Pons (tissue), 1 donor: Measurements from ENCODE around the gene MYL7.

Experiments used
- DNase-seq: peaks from one replicate; pipeline ENCODE4 v3.0.0-alpha.2; 2016; ENCODE audit warnings: low spot score

MYL7 gene

DNA sequence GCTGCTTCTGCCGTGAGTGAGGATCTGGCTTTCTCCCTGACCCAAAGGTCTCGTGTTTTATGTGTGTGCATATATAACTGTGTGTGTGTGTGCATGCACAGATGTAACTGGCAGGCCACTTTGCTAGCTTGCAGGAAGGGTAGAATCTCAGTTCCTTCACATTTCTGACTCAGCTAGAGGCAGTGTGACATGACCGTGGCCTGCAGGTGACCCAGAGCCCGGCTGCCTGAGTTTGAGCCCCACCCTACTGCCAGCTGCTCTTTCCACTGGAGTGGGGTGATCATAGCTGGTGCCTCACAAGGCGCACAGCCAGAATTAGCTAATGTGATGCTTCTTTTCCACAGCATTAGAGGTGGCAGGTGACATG is 9.3 kb upstream of the MYL7 start:
- DNase-seq = no peak

DNA sequence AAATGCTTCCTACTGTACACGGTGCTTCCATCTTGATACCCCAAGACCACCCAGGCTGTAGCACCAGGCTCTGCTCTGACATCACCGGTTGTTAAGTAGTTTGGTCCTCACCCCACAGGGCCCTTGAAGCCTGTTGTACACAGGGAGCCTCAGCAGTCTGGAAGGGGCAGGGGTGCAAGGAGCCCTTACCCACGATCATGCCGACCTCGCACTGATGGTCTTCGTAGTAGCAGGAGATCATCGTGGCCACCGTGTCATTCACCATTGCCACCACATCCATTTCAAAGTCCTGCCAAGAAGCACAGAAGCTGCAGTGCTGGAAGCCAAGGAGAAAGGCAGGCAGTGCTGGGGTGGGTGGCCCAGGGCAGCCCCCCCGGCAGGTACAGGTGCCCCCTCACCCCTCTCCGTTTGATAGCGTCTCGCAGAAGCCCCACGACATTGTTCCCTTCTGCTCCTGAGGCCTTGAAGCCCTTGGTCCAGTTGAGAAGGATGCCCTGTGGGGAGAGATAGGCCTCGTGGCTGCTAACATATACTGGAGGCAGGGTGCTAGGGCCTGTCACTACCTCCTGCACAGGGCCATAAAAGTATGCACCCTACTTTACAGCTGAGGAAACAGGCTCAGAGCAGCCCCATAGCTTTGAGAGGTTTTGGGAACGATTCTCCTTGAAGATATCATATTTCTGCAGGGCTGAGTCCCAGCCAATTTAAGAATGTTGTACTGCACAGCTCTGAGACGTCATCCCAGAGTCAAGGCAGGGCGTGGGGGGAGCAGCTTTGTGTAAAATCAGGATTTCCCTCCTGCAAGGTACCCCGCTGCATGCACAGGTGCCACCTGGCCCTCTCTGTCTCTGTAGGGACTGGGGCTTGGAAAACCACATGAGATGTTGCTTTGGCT is 8.7 kb upstream of the MYL7 start:
- DNase-seq = no peak

DNA sequence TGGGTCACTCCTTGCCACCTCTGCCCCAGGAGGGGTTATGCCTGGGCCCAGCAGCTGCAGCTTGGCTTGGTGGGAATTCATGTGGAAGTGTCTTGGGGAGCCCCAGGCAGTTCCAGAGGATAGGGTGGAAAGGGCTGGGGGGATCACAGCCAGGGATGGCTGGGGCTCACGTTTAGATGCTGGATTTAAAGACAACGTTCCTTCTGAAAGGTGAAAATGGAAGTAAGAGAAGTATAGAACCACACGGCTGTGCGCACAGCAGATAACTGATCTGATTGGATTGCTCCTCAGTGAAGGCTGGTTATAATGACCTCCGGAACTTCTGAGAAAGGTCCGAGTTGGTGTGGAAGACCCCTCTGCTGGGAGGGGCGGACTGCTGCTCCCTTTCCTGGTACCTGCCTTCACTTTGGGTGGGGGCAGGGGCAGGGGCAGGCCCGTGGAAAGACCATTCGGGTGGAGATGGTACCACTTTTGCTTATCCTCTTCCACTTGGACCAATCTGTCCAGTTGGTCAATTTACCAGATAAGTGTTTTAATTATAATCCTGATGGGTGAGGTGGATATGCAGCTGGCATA is 7.9 kb upstream of the MYL7 start:
- no peak for DNase-seq

DNA sequence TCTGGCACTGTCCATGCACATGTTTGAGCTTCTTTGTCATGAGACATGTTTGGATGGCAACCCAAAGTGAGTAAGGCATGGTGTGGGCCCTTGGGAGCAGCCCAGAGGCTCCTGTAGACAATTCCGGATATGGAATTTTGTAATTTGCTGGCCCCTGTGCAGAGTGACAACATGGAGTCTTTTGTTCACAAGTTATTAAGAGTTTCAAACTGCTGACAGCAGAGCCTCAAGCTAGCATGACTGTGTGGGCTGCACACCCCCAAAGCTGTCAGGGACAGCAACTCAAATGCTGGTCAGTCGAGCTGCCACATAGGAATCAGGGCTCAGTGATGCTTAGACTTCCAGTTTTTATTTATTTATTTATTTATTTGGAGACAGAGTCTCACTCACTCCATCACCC is 7.0 kb upstream of the MYL7 start:
- no peak for DNase-seq

DNA sequence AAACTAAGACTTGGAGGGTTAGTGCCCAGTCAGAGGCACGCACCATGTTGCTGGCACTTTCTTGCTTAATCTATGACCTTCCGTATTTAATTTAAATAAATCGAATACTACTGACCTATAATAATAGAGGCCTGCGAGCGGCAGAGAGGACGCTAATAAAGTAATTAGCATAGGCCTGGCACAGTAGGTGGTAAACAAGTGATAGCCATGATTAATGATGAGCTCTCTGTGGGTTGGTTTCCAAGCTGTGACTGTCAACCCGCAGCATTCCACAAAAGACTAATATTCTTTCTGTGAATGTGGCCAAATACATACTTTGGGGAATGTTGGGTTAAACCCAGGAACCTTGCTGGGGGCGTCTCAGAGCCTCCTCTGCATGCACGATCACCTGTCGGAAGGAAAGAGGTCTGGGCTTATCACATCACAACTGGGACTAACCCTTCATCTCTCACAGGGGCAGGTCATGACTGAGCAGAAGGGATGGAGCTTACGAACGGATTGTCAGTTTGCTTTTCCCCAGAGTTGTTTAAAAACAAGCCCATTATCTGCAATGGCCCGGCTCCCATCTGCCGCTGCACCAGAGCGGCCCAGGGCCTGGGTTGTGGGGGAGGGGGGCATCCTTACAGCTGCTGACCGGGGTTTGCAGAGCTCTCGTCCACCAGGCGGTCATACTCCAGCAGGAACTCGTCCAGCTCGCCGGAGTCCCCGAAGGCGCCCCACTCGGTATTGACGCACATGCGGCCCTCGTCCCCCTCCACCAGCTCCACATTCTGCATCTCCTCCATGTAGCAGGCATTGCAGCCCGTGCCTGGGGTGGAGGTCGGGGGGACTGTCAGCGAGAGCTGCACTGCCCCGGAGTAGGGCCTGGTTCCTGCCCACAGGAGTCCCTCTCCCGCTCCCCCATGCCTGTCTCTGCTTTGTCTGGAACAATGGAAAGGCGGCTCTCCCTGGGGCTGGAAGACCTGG is 6.2 kb upstream of the MYL7 start:
- DNase-seq = no peak

DNA sequence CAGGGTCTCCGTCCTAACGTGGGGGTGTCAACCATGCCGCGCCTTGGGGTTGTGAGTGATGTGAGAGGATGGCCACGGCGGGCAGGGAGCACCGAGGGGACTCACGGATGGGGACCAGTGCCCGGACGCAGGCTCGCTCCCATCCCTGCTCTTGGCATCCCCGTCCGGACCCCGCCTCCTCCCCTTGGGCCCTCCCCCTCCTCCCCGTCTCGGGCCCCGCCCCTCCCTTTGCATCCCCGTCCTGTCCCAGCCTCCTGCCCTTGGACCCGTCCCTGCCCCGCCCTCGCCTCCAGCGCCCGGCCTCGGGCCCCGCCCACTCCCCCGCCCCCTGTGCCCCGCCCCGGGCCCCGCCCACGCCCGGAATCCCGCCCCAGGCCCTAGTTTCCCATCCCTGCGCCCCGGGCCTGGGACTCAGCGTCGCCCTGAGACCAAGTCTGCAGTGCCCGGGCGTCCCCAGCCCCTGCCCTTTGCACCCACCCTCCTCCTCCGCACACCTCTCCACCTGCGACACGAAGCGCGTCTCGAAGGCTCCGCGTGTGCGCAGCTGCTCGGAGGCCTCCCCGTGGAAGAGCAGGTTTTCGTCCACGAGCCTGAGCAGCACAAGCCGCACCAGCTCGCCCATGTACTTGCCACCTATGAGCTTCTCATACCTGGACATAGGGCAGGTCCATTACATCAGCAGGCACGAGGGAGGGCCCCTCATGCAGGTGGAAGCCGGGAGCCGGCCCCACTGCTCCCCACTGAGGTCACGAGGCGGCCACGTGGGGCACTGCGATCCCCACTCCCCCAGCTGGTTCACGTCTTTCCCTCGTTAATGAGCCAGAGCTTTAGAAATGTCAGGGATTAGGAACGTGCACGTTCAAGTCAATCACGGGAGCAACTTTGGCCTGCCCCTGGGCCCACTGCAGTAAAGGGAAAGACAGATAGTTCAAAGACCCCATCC is 5.1 kb upstream of the MYL7 start:
- DNase-seq = peak; percentile 23

DNA sequence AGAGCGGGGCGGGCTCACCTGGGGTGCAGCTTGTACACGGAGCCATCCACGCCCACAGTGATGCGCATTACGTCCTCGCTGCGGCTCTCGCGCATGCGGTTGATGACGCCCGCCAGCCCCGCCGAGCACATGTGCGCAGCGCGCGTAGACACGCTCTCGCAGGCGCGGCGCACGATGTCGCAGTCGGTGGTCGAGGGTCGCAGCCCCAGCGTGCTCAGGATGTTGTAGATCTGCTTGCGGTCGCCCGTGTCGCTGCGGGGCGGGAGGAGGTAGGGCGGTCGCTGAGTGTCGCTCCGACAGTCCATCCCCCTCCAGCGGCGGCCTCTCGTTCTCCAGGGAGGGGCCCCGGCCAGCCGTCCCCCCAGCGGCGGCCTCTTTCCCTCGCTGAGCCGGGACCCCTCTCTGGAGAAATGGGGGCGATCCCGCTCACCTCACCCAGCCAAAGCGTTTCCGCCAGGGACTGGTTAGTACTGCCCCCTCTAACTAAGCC is 4.4 kb upstream of the MYL7 start:
- no peak for DNase-seq

DNA sequence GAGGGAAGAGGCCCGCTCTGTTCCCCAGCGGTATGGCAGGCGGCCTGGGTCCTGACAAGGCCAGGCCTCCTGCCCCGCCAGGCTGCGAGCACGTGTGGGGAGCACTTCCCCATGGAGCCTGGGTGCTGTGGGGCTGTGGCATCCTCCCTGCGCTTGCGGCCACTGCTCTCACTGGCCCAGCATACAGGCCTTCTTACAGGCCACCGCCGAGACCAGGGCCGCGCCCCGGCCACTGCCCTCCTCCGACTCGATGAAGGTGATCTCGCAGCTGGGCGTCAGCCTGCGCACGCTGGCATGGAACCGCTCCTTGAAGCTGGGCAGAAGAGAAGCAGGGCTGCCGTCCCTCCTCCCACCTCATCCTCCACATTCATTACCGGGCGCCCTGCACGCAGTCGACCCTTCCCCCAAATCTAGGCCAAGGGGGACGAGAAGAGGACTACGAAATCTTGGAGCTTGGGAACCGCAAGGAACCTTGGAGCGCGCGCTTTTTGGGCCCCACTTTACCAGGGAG is 3.9 kb upstream of the MYL7 start:
- no peak for DNase-seq

DNA sequence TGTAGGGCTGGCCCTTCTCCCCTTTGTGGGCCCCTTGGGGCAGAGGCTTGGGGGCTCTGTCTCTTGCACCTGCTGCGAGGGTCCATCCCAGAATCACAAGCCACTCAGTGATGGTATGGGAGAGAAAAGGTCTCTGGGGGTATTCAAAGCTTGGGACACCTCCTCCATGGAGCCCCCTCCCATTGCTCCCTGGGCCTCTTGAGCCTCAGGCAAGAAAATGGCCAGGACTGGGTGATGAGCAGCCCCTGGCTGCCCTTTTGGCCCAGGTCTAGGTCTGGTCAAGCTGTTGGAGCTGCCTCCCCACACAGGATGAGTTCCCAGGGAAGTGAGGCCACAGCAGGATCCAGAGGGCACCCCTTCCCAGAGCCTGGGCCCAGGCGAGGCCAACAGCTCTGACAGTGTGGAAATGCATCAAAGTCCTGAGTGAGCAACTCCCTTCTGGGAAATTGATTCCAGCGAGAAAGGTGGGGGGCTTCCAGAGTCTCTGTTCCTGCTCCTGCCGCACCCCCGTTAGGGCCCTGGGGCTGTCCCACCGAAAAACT is 3.4 kb upstream of the MYL7 start:
- no peak for DNase-seq

DNA sequence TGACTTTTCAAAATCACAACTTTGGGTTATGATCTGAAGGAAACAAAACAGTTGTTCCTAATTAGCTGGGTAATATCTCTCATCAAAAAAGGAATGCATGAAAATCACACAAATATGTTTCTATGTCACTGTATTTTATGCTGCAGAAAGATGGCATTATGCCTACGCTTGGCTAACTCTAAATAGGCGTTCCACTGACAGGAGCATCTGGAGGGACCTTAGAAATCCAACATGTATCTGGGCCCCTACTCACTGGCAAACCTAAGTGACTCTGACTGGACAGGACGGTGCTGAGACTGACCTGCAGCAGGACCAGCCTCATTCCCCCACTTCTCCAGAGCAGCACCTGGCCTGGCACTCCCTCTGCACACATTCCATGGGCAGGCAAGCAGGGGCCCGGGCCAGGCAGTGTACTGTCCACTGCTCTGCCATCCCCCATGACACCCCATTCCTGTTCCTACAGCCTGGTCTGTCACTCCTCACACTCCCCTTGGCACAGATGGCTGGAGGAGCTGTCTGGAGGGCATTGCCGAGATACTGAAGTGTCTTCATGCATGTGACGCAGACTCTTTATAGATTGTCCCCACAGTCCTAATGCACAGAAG is 2.6 kb upstream of the MYL7 start:
- DNase-seq = no peak

DNA sequence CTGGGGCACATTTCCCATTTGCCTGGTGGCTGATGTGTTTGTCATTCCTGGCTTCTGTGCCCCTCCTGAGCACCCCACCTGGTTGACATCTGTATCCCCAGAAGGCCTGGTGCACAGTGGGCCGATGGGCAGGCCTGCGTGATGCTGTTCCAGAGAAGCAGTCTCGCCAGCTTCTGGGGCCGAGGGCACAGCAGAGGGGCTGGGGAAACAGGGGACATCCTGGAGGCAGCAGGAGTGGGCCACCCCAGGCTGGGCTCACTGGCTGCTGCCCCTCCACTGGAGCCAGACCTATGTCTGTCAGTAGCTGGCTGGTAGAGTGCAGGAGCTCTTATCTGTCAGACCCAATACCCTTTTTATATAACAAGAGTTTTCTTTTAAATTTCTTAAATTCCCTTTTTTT is 896 bp upstream of the MYL7 start:
- no peak for DNase-seq

DNA sequence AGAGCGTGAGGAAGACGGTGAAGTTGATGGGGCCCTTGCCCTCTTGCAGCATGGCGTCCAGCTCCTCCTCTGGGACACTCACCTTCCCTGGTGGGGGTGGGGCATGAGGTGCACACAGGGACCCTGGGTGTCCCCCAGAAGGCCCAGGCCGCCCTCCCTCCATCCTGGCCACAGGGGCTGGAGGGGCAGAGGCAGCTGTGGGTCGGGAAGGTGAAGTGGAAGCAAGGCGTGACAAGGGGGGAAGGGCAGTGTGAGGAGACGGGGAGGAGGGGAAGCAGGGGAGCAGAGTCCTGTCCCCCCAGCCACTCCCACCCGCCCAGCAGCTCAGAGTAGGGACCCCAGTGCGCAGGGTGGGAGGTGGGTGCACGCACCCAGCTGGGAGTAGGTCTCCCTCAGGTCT is 791 bp downstream of the MYL7 start:
- DNase-seq = no peak

DNA sequence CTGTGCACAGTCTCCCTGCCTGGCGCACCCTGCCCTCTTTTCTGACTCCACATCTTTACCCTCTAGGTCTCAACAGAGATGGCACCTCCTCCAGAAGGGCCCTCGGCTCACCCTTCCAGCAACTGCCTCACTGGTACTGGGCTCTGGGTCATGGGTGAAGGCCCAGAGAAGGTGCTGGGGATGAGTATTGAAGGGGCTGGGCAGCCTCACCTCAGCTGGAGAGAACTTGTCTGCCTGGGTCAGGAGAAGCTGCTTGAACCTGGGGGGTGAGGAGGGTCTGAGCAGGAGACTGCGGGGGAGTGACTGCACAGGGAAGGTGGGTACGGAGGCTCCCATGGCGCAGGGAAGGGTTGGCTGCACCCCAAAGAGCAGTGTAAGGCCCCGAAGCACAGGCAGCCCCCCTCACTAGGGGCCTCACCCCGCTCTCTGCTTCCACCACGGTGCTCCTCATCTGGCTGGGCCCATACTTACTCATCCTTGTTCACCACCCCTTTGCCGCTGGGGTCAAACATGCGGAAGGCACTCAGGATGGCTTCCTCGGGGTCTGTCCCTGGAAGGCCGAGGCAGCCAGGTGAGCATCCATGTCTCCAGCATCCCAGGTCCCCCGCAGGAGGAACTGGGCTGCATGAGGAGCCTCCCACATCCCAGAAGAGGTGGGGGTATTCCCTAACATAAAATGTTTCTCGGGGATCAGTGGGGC is 1.7 kb downstream of the MYL7 start:
- no peak for DNase-seq

DNA sequence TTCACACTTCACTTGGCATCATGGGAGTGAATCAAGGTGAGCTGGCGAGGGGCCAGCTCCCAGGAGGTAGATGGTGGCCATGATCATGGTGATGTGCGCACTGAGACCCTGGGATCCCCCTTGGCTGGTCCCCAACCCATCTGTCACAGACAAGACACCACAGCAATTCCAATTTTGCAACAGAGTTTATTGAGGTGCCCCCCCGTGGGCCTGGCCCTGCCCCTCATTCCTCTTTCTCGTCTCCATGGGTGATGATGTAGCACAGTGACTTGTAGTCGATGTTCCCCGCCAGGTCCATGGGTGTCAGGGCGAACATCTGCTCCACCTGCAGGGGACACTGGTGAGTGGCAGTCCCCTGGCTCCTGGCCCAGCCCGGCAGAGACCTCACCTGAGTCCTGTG is 2.4 kb downstream of the MYL7 start:
- DNase-seq = no peak

DNA sequence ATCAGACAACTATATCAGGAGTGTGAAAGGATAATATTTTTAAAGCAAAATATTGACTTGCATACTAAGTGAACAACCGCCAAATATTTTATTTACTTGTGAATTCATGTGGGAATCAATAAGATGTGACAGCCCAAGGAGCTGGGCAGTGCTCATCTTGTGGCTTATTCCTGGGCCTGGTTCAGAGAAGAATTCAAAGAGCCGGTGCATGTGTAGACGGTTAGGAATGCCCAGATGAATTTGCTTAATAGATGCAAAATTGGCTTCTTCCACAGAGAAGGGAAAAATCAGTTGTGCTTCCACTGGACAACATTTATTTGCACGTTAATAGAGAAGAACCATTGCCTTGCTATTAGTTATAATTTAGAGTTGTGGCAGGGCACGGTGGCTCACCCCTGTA is 4.4 kb downstream of the MYL7 start:
- DNase-seq = no peak

DNA sequence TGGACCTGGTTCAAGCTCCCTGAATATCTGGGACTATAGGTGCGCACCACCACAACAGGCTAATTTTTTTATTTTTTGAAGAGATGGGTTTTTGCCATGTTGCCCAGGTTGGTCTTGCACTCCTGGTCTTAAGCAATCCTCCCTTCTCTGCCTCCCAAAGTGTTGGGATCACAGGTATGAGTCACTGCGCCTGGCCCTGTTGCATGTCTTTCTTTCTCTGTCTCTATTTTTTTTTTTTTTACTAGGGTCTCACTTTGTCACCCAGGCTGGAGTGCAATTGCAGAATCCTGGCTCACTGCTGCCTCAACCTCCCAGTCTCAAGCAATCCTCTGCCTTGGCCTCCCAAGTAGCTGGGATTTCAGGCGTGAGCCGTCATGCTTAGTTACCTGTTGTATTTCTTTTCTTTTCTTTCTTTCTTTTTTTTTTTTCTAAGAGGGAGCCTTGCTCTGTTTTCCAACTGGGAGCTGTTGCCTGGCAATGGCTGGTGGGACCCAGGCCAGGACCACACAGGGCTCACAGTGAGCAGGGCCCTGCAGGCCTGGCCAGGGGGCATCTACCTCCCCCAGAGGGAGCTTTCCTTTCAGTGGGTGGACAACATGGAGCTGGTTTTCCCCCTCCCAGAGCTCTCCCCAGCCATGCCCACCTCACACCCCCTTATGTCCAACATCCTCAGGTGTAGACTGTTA is 6.0 kb downstream of the MYL7 start:
- DNase-seq = no peak

DNA sequence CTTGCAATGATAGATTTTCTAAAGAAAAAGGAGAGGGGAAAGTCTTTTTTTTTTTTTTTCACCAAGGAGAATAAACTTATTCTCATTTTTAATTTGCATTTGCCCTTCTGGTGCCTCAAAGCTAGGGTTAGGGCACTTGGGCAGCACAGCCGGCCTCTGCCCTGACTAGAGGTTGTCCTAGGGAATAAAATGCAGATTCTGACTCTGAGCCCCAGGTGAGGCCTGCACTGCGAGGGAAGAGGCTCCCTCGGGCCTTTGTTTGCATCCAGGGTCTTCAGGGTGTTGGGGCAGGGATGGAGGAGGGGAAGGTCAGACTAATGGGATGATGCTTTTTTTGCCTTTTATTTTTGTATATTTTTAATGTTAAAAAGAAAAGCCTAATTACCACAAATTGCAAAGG is 7.8 kb downstream of the MYL7 start:
- no peak for DNase-seq

DNA sequence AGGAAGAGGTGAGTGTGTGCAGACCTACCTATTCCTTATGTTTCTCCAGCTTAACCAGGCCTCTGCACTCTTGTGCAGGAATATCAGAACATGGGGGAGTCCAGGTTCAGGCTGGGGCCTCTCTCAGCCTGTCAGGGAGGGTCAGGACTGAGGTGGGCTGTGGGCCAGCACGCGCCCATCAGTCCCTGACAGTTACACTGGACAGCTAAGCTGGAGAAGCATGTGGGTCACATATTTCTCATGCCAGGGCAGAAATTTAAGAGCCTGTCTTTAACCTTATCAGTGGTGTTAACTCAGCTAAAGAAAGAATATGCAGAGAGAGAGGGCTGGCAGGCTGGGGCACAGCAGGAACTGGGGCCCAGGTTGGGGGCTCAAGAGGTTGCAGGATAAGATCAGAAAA is 9.1 kb downstream of the MYL7 start:
- DNase-seq = no peak
